NCI-H748 treated with DMSO at 0.1 percent for 48 hours (cell line): ENCODE results near the gene PPP2R1A.
A peak's percentile ranks its signal among the peaks of the same experiment; 100 is the strongest.

Experiments used
- DNase-seq: peaks from one replicate; lab custom pipeline; 2025; lab: John Stamatoyannopoulos, UW

Gene PPP2R1A

GRCh38 chr19:52189735-52190486, at the start of gene PPP2R1A:
Gene PPP2R1A, plus strand, starts transcription at chr19:52190052. Its CDS starts 45 bp downstream, at chr19:52190097.
- peak; percentile 100 for DNase-seq

DNA sequence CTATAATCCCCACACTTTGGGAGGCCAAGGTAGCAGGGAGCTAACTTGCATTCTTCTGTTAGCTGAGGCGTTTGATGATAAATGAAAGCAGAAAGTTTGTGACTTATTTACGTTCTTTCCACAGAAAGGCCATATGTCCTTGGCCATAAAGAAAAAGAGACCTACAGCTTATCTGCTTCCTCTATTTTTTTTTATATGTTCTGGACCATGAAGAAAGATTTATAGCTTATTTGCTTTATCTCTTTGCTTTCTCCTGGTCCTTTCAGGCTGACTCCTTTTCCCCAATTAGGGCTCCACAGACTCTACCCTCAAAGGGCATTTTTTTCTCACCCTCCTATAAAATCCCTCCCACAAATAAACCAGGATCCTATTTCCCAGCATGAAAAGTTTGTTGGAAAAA, 48.6 kb upstream of the PPP2R1A start:
- no peak for DNase-seq

GRCh38 chr19:52142001-52142595, 47.8 kb upstream of the PPP2R1A start:
- DNase-seq = no peak

DNA sequence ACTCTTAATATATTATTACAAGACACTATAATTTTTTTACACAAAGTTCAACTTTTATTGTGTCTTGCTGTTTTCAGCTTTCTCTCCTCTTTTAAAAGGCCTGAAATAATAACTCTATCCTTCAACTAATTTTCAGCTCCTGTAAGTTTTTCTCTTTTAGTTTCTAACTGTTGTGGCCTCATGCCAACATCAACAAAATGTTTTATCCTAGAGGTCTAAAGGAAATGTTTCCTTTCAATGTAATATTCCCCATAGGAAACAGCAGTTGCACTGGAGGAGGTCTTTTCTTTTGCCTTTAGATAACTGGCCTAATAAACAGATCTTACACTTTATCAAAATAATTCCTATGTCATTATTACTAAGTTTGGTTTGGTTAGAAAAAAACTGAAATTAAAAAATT, 41.6 kb upstream of the PPP2R1A start:
- DNase-seq = no peak

DNA sequence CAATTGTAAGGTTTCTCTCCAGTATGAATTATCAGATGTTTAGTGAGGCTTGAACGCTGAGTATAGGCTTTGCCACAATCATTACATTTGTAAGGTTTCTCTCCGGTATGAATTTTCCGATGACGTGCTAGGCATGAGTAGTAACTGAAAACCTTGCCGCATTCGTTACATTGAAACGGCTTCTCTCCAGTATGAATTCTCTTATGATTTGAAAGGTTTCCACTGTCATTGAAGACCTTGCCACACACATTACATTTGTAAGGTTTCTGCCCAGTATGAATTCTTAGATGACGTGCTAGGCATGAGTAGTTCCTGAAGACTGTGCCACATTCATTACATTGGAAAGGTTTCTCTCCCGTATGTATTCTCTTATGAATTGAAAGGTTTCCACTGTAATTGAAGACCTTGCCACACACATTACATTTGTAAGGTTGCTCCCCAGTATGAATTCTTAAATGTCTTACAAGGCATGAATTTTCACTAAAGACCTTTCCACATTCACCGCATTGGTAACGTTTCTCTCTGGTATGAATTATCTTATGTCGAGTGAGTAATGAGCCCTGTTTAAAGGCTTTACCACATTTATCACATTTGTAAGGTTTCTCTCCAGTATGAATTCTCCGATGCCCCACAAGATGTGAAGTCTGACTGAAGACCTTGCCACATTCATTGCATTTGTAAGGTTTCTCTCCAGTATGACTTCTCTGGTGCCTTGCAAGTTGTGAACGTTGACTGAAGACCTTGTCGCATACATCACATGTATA, 34.1 kb upstream of the PPP2R1A start:
- DNase-seq = no peak

DNA sequence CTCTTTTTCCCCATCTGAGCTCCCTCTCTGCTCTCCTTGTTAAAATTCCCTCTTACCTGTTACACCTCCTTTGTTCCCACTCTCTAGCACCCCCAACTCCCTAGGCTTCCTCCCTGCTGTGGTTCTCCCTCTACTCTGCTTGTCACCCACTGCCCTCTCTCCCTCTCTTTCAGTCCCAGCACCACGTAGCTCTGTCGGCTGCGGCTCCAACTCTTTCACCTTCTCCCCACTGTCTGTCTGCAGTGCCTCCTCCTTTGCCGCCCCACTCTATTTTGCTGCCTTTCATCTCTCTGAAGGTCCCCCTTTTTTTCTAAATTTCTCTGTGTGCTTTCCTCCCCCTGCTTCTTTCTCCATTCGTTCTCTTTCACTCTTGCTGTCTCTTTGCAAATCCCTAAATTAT, 19.5 kb upstream of the PPP2R1A start:
- no peak for DNase-seq

- DNase-seq = no peak
Observed at GRCh38 chr19:52170863-52171320, 19.0 kb upstream of the PPP2R1A start.

DNA sequence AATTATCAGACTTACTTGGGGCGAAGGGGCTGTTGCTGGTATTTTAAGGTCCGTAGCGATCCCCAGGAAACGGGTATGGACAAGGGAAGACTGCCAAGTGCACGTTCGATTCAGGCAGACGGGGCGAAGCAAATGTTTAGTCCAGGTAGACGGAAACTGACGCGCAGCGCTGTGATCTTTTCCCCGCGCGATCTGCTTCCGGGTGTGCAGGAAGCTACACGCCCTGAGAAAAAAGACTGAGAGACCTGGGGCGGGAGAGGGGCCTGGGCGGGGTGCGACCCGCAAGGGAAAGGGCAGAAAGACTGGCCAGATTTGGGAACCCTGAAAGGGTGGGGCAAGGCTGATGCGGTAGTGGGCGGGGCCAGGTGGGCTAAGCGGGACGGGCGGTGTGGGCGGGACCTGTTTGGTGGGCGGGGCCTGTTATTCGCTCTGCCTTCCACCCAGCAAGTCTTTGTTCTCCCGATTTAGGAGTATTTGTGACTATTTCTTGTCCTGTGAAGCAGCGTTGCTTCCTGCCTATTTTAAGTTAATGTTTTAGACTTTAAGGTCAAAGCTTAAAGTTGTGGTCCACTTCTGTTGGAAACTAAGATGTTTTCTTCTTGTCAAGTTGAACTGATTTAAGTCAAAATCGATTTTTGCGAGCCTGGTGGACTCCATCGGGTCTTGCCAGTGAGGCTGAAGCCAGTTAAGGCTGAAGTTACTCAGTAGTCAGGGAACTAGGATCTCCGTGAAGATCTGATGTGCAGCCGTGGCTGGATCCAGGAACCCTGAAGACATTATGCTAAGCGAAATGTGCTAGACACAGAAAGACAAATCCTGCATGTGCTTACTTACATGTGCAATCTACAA, 18.3 kb upstream of the PPP2R1A start, which contains the start of gene ZNF836:
Gene ZNF836 (minus strand): TSS at position 301 of the 849 bp plus-strand sequence. CDS start 3,549 bp downstream, outside the sequence.
- peak; percentile 73 for DNase-seq

DNA sequence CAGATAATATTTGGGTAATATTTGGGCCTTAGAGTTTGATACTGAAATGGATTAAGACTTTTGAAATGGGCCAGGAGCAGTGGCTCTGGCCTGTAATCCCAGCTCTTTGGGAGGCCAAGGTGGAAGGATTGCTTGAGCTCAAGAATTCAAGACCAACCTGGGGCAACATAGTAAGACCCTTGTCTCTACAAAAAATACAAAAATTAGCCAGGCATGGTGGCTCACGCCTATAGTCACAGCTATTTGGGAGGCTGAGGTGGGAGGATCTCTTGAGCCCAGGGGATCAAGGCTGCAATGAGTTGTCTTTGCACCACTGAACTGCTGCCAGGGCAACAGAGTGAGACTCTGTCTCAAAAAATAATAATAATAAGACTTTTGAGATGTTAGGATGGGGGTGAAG, 17.5 kb upstream of the PPP2R1A start:
- no peak for DNase-seq

GRCh38 chr19:52176574-52176973, 13.3 kb upstream of the PPP2R1A start:
- no peak for DNase-seq

GRCh38 chr19:52187407-52187806, 2.4 kb upstream of the PPP2R1A start:
- no peak for DNase-seq

- DNase-seq = no peak
Observed at GRCh38 chr19:52188822-52189734, 774 bp upstream of the PPP2R1A start.

DNA sequence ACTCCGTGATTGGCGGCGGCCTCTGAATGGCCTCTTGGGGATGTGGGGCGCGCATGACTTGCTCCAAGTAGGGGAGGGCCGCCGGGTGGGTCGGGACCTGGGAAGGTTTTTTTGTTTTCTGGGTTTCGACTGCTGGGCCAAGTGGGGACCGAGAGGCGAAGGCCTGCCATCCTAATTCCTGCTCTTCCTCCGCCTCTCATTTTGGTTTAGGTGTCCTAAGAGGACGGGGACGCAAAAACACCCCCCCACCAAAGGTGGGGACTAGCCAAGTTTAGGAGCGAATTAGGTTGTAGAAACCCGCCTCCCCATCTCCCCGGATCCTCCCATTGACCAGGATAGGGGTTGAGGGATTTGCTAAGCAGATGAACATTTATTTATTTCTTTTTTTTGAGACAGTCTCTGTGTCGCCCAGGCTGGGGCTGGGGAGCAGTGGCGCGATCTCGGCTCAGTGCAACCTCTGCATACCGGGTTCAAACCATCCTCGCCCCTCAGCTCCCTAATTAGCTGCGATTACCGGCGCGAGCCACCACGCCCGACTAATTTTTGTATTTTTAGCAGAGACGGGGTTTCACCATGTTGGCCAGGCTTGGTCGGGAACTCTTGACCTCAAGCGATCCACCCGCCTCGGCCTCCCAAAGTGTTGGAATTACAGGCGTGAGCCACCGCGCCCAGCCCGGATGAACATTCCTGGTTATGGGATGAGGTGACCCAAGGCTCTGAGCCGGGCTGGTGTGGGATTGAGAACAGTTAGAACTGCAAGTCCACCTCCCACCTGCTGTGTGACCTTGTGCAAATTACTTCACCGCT, 838 bp downstream of the PPP2R1A start:
- DNase-seq = no peak

DNA sequence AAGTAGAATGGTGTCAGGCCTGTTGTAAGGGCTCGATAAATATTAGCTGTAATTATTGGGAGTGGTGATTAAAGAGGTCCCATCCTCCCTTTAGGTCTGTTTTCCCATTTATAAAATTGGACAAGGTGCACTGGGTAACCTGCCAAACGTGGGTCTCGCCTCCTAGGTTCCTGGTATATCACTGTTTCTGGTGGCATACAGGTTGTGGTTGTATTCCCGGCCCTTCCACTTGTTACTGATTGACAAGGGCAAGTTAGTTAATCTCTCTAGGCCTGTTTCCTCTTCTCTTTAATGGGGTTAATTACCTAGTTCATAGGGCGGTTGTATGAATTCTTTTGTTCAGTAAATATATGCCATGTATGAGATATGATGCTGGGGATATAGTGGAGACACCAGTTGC, 1.5 kb downstream of the PPP2R1A start:
- DNase-seq = no peak

DNA sequence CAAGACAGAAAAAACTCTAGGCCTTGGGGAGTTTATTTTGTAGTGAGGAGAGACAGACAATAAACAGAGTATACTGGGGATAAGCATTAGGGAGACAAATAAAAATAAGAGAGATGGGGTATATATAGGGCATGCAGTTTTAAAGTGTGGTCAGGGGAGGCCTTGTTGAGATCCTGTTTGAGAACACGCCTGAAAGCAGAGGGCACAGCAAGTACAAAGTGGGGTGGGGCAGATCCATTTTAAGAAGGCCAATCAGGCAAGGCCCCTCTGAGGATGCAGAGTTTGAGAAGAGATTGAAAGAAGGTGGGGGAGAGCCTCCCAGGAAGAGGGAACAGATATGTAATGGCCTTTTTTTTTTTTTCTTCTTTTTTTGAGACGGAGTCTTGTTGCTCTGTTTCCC, 2.1 kb downstream of the PPP2R1A start:
- no peak for DNase-seq

- DNase-seq = no peak
Observed at GRCh38 chr19:52196256-52196967, 6.6 kb downstream of the PPP2R1A start.

- no peak for DNase-seq
Observed at GRCh38 chr19:52197964-52198363, 8.1 kb downstream of the PPP2R1A start.

- DNase-seq = no peak
Observed at GRCh38 chr19:52198678-52199077, 8.8 kb downstream of the PPP2R1A start.

- no peak for DNase-seq
Observed at GRCh38 chr19:52200044-52200443, 10.2 kb downstream of the PPP2R1A start.
